Stimulated activated CD8-positive, alpha-beta memory T cell treated with anti-CD3 and anti-CD28 coated beads, Interleukin-2, amount 100 ng/mL, for 1 hour (primary cell): ENCODE measurements around the gene ABHD12.
"Not testable (repeated sequence)": the region's sequence is repeated elsewhere in the genome, so short reads cannot be mapped to it uniquely, and the experiment has no call there.

Experiments used
- DNase-seq, 2 donors: peaks; one replicate each; pipeline ENCODE4 v3.0.0-alpha.2; 2020; ENCODE audit warnings: low read depth in 2 of 2

The ABHD12 gene

DNA sequence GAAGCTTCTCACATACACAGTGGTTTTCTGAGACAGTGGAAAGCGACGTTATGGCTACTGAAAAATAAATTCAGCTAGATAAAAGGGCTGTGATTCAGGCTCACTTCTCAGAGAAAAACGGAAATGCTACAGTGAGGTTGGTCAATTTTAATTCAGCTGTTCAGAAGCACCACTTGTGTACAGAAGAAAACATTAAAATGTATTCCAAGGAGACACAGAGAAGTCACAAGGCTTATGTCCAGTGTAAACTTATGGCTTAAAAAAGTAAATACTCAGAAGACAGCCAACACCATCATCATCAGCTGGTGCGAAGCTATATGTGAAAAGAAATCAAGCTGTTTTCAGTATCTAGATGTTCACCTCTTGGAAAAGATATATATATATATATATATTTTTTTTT is 68.6 kb downstream of the ABHD12 start:
- DNase-seq = no peak

DNA sequence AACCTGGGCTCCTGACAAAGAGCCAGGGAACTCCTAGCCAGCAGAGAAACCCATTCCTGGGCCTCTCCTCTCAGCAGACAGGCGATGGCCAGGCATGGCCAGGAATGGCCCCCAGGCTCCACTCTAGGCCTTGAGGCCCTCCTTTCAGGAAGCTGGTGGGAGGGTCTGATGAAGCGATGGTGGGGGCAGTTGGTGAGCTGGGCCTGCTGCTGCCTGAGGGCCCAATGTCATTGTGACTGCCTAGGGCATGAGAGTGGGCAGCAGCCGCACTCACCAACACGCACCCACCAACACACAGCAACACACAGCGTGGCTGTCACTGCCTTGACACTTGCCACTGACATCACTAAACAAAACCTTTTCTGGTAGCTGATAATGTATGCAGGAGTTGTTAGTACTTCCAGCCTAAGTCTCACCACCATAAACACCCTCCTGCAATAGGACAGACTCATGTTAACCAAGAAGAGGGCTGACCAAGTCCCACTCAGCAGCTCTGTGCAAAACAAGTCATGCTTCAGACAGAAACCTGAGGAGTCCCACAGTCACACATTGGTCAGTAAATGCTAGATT is 69.3 kb downstream of the ABHD12 start:
- no peak for DNase-seq

DNA sequence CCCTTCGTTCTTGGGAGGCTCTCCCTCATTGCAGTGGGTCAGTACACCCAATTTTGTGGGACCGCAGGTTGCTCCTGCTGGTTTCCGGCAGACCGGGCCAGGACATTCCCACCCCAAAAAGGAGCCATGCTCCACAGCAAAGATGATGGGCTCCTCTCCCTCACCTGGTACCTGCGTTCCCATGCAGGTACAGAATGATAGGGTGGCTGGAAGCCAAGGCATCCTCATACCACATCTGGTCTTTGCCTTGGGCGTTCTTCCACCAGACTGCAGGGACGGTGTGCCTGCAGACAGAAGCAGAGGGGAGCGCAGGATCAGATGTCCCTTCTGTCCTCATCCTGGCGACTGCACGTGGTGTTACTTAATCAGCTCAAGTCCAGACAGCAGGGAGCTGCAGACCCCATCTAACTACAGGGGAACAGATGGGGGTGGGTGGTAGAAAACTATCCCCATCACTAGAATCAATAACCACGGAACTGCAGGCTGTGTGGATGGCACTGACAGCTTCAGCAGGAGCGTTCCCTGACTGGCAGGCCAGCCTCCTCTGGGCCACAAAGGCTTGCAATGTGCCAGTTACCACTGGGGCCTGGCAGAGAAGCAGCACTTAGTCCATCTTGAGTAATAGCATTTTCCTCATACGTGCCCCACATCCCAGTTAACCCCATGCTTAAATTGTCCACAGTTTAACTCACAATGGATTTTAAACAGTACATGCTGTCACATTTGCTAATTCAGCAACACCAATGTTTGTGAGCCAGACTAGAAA is 70.4 kb downstream of the ABHD12 start:
- DNase-seq = no peak

DNA sequence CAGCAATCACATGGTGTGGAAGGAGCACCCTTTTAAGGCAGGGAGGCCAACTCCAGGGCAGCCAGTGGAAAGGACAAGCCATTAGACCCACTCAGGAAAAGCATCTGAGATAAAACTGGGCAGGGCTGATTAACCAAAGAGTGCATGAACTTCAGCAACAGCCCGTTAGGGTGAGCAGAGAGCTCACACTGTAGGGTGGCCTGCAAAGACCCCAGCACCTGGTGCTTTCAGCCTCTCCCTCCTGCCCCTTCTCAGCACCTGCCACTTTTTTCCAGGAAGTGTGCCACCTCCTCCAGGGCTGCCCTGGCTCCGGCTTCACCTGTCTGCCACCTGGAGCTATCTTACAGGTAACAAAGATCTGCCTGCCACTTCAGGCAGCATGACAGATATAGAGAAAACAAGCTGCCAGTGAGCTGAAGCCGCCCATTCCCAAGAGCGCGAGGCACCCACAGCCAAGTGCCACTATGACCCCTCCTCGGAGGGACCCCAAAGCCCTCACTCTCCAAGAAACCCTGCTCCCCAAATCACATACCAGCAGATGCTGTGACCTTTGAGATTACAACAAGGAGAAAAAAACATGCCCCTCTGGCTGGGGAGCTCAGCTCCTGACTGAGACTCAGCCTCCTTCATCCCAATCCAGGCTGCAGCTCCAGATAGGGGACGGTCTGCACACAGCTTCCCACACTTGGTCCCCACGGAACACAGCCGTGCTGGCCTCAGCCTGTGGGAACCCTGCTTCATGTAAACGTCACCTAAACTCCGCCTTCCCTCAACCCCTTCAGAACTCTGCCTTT is 71.2 kb downstream of the ABHD12 start:
- no peak for DNase-seq

DNA sequence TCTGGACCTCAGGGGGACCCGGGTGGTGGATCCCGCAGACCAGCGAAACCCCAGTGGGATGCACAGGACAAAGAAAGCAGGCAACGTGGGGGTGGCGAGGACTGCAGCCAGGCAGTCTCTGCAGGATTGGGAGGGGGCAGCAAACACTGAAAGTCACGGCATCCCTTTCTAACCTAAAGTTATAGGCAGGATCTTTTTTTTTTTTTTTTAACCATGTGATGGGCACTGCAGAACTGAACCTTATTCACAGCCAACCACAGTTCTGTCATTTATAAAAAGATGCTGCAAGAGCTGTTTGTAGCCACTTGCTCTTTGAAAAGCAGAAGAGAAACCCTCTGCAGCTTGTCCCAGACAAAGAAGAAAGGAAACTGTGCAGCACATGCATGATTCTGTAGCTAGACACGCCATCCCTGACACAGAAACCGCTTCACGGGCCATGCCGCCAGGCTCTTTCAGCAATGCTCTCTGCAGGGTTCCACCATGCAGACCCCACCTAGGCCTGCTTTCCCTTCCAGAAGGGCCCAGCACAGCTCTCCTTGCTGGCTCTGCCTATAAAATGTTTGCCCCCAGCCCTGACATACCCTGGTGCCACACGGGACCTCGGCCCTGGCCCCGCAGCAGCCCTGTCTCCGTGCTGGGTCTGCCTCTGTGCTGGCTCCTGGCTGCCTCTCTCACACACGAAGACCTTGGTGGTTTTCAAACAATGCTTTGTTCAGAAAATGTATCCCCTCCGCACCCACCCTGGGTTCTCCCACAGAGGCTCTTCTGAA is 72.0 kb downstream of the ABHD12 start:
- DNase-seq = no peak

DNA sequence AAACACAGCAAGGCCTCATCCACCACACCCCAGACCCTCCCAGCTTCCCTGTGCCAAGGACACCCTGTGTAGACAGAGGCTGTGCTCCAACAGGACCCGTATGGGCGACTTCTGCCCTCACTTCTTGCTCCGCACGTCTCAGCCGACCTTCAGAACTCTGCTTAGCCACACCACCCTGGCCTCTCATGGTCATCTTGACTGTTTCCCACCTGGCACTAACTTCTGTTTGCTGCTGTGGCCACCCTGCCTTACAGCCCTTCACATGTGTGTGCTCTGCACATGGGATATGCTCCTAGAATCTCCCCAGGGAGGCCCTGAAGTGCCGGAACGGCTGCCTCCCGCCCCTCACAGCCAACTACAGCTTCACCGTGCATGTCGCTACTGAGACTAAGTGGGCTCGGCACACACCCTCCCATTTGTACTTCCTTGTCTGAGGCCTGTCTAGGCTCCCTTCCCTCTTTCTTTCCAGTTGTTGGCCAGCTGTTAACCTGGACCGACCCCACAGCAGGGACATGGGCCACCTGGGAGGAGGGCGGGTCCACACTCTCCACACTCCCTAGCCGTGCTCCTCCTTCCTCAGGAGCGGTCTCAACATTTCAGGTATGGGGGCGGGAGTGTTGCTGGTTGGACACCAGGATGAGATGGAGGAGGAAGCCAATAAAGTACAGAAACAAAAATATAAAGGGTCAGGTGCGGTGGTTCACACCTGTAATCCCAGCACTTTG is 73.1 kb downstream of the ABHD12 start:
- DNase-seq = no peak

DNA sequence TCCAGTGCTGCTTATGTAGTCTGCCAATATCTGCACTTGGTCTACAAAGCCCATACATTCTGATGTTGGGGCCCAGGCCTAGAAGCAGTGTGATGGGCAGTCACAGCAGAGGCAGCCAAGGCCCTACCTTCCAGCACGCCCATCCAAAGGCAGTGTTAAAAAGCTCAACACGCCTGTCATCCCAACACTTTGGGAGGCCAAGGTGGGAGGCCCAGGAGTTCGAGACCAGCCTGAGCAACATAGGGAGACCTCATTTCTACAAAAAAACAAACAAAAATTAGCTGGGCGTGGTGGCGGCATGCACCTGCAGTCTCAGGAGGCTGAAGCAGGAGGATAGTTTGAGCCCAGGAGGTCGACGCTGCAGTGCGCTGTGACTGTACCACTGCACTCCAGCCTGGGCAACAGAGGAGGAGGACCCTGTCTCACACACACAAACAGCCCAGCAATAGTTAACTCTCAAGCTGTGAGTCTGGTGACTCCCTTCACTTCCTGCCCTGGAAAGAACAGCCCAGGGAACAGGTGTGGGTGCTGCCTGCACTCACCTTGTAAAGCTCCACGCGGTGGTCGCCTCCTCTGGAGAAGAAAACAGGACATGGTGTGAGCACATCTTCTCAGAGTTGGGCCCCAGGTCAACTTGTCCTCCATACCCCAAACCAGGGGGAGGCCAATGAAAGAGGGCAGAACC is 74.0 kb downstream of the ABHD12 start:
- no peak for DNase-seq

DNA sequence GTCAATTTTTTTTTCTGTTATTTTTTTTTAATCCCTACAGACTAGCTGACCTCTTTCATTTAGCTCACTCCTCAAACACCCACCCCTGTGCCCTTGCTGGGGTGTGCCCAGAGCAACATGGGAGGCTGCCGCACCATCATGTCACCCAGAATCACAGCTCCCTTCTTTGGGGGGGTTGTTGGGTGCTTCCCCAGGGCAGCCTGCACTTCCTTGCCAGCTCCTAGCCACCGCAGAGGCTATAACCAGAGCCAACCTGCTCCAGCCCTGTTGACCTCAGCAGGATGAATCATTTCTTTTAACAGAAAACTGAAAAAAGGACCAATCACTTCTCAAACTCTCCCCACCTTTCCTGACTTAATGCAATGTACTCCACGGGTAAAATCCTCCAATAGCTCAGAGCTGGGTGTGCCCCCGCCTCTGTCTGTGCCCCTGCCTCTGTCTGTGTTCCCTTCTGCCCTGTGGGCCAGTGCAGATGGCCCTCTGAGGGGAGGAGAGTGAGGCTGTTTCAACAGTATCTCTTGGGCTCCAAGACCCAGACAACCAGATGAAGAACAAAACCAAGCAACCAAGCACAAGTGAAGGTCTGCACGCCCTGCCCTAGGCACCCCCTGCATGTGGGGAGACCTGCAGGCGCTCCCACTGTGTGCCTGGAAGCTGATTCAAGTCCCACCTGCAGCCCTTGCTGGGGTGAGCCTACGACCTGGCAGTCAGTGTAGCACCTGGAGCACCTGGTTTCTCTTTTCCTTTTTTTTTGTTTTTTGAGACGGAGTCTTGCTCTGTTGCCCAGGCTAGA is 75.0 kb downstream of the ABHD12 start:
- DNase-seq = no peak

DNA sequence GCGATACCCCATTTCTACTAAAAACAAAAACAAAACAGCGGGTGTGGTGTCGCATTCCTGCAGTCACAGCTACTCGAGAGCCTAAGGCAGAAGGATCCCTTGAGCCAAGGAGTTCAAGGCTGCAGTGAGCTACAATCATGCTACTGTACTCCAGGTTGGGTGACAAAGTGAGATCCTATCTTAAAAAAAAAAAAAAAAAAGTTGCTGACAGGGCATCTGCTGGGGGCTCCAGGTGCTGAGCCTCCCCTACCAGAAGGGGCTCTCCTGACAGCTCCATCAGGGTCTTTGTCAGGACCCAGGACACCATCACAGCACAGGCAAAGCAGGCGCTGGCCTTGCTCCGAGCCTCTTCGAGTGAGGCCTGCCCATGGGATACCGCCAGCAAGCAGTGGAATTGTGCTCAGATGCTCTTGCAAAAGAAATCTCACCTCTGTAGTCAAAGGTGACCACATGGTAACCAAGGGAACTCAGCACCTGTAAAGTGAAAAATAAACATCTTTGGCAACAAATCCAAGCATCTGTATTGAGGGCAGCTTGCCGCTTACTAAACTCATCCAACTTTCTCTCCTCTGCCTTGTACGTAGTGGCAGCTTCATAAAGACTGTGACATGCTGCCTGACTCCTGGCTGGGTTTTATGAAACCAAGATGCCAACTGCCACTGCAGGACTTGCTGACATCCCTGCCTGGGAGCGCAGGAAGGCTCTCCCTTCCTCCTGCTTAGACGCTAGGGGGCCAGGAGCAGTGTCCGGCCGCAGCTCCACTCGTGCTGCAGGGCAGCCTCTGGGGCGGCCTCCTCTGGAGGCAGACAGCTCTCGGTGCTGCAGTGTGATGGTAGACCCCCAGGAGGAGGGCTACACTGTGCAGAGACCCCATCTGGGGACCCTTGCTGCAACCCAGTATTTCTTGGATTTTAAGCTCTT is 75.9 kb downstream of the ABHD12 start:
- no peak for DNase-seq

DNA sequence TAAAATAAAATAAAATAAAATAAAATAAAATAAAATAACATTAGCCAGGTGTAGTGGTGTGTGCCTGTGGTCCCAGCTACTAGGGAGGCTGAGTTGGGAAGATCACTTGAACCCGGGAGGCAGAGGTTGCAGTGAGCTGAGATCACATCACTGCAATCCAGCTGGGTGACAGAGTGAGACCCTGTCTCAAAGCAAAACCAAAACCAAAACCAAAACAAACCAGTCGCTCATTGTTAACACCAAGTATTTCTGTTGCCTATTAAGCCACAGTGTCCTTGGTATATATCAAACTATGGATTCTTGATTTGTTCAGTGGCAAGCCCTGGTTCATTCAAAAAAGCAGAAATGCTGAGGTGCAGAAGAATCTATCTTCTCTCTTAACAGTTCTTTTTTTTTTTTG is 77.0 kb downstream of the ABHD12 start:
- DNase-seq = no peak

DNA sequence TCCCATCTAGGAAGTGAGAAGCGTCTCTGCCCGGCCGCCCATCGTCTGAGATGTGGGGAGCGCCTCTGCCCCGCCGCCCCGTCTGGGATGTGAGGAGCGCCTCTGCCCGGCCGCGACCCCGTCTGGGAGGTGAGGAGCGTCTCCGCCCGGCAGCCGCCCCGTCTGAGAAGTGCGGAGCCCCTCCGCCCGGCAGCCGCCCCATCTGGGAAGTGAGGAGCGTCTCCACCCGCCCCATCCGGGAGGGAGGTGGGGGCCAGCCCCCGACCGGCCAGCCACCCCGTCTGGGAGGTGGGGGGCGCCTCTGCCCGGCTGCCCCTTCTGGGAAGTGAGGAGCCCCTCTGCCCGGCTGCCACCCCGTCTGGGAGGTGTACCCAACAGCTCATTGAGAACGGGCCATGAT is 77.9 kb downstream of the ABHD12 start:
- not testable (repeated sequence) for DNase-seq

DNA sequence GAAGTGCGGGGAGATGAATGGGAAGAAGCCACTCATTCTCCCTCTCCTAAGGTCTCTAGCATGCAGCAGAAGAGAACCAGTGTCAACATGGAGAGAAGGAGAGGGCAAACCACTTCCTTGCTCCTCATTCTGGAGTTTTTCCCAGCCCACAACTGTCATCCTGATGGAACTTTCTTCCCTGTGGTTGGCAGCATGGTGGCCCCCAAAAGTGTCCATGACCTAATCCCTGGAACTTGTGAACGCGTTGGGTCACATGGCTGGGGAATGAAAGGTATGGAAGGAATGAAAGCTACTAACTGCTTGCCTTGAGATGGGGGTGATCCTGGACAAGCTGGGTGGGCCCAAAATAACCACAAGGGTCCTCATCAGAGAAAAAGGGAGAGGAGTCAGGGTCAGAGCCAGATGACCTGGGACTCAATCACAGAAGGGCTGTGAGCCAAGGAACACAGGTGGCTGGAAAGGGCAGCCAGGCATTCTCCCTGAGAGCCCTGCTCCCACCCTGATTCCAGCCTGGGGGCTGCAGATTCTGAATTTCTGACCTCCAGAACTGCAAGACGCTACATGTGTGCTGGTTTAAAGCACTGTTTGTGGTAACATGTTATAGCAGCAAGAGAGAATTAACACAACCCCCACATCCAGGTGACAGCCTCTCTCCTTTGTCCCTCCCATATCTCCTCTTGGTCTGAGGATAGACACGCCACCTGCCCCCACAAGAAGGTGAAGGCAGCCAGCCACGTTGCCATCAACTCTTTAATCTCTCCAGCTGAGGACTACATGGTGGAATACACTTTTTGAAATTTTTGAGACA is 79.5 kb downstream of the ABHD12 start:
- DNase-seq = no peak

DNA sequence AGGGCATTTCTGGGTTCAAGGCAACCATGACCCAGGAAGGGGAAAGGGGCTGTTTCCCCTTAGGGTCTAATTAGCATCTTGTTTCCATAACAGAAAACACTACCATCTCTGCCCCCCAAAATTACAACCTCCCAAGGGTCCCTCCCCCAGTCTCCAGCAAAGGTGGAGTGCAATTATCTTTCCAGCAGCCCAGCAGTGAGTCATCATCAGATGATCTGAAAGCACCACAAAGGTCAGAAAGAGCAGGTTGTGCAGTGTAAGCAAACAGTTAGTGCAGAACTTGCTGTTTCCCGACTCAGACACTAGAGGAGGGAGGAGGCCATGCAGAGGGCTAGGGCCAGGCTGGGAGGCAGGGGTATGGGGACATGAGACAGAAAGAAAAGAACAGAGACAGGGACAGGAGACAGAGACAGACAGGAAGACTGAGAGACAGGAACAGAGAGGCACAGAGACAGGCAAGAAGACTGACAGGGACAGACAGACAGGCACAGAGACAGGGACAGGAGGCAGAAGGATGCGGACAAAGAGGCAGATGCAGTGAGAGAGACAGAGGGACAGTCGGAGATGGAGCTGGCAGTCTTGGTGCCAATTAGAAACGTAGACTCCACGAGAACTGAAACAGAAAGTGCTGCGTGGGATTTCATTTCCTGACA is 80.2 kb downstream of the ABHD12 start:
- no peak for DNase-seq

DNA sequence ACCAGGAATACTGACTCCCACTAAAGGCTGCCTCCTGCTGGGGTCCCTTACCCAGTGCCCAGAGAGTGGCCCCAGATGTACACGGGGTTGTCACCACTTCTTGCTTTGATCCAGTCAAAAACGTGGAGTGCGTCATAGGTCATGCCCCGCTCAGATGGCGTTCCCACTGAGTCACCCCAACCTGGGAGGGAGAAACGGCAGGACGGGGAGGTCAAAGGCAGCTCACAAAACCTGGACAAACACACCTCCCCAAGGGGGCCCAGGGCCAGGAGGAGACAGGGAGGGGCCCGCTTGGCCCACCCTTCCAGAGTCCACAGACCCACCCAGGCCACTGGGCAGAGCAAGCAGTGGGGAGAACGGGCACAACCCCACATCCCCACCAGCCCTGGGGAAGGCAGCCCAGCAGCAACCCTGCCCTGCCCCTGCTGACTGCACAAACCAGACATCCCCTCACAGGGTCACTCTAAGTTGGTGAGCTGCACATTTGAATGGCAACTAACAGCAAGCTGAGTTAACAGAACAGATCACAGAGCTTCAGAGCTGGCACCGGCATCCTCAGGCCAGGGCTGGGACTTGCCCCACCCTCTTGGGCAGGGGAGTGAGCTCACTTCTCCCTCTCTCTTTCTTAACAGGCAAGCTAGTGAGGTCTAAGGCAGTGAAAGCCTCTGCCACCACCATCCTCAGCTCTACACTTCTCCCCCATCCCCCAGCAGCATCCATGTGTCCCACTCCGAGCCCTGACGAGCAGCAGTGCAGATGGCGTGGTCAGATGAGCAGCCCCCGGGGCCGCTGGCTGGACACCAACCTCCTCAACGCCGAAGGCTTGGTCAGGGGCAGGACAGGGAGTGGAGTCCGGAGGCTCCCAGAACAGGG is 81.0 kb downstream of the ABHD12 start:
- no peak for DNase-seq

DNA sequence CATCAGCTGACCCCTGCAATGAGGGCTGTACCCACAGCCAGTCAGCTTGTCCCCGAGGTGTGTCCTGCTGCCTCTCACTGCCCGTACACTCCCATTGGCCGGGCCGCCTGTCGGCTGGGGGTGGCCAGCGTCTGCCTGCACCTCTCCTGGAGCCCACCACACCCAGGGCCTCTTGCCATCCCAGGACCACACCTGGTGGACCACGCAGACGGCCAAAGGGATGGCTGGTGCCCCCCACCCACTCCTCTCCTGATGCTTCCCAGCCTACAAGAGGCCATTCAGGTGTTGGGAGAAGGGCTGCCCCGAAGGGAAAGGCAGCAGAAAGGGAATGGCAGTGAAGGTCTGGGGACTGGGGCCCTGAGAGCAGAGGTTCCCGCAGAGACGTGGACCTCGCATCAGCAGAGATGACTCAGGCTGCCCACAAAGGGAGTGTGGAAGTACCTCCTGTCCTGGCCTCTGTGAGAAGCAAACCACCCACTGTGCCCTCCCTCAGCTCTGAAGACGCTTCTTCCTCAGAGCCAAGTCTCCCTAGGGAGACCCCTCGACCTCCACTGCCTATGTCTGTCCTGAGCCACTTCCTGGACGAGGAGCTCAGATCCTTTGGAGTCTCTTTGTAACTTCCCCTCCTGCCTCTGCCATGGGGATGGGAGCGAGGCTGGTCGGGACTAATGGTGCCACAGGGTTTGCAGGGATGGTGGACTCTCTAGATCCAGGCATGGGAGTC is 81.8 kb downstream of the ABHD12 start:
- no peak for DNase-seq

DNA sequence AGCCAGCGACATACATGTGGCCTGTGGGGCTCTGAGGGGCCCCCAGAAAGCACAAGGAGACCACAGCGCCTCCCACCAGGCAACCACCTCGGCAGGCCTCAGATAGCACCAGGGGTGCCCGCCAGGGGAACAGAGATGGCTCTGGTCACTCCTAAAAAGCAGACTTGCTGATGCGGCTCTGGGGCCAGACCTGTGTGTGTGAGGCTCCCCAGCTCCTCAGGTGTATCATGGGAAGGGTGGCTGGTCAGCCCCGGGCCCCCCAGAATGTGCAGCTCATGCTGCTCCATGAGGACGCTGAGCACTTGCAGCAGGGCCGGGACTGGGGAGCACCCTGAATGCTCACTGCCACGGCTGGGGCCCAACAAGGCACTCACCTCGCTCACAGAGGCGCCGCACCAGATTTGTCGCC is 82.5 kb downstream of the ABHD12 start:
- DNase-seq = no peak
